Trophoblast cell (in vitro differentiated cells and primary cell): ENCODE measurements around the gene FSTL3.
A peak's percentile ranks its signal among the peaks of the same experiment; 100 is the strongest.

Experiments used
- DNase-seq, 2 donors: peaks; one replicate each; pipeline ENCODE4 v3.0.0-alpha.2; 2016
- H2AFZ ChIP-seq: 2 replicates; pipeline ENCODE4 v1.6.1; 2013; ENCODE audit warnings: low read length, moderate library complexity, mild to moderate bottlenecking; ENCODE audit not compliant: insufficient read depth, poor library complexity
- H2AK5ac ChIP-seq: 2 replicates; pipeline ENCODE4 v1.6.1; 2013; ENCODE audit warnings: mild to moderate bottlenecking, low read length
- H2BK120ac ChIP-seq: 2 replicates; pipeline ENCODE4 v1.6.1; 2013; ENCODE audit warnings: low read length, mild to moderate bottlenecking, moderate library complexity; ENCODE audit not compliant: insufficient read depth, poor library complexity
- H2BK12ac ChIP-seq: 2 replicates; pipeline ENCODE4 v1.6.1; 2013; ENCODE audit warnings: mild to moderate bottlenecking, low read length, moderate library complexity
- H2BK5ac ChIP-seq: 2 replicates; pipeline ENCODE4 v1.6.1; 2013; ENCODE audit warnings: low read length, low read depth, moderate library complexity, mild to moderate bottlenecking; ENCODE audit not compliant: poor library complexity
- H3K14ac ChIP-seq: 2 replicates; pipeline ENCODE4 v1.6.1; 2013; ENCODE audit warnings: mild to moderate bottlenecking, low read length
- H3K18ac ChIP-seq: 2 replicates; pipeline ENCODE4 v1.6.1; 2013; ENCODE audit warnings: mild to moderate bottlenecking, low read length
- H3K23ac ChIP-seq: 2 replicates; pipeline ENCODE4 v1.6.1; 2013; ENCODE audit warnings: low read length
- H3K27ac ChIP-seq: 2 replicates; pipeline ENCODE4 v1.5.1; 2013; ENCODE audit warnings: low read depth, mild to moderate bottlenecking, inconsistent platforms, low read length, moderate library complexity
- H3K27me3 ChIP-seq: 2 replicates; pipeline ENCODE4 v1.6.1; 2013; ENCODE audit warnings: inconsistent platforms, mild to moderate bottlenecking, low read length, moderate library complexity; ENCODE audit not compliant: insufficient read depth
- H3K36me3 ChIP-seq, 2 experiments: 1 replicate in 1 of 2; 2 replicates in 1 of 2; pipeline ENCODE4 v1.6.1; 2013; ENCODE audit warnings: low read length in 2 of 2, mild to moderate bottlenecking in 2 of 2, moderate library complexity in 1 of 2; ENCODE audit not compliant: insufficient read depth in 2 of 2, control insufficient read depth in 1 of 2
- H3K4ac ChIP-seq: 2 replicates; pipeline ENCODE4 v1.6.1; 2013; ENCODE audit warnings: low read depth, mild to moderate bottlenecking, low read length, moderate library complexity
- H3K4me1 ChIP-seq, 2 experiments: 1 replicate in 1 of 2; 2 replicates in 1 of 2; pipeline ENCODE4 v1.6.1; 2013; ENCODE audit warnings: low read length in 2 of 2, mild to moderate bottlenecking in 2 of 2, moderate library complexity in 1 of 2; ENCODE audit not compliant: insufficient read depth in 2 of 2, control insufficient read depth in 1 of 2
- H3K4me2 ChIP-seq: 2 replicates; pipeline ENCODE4 v1.6.1; 2013; ENCODE audit warnings: inconsistent platforms, mild to moderate bottlenecking, low read length, moderate library complexity
- H3K4me3 ChIP-seq: 2 replicates; pipeline ENCODE4 v1.5.1; 2013; ENCODE audit warnings: mild to moderate bottlenecking, low read depth, low read length, inconsistent platforms
- H3K79me1 ChIP-seq: one replicate; pipeline ENCODE4 v1.6.1; 2013; ENCODE audit warnings: low read length
- H3K79me2 ChIP-seq: 2 replicates; pipeline ENCODE4 v1.6.1; 2013; ENCODE audit warnings: low read length, mild to moderate bottlenecking; ENCODE audit not compliant: control insufficient read depth, insufficient read depth, poor library complexity
- H3K9ac ChIP-seq: 2 replicates; pipeline ENCODE4 v1.6.1; 2013; ENCODE audit warnings: mild to moderate bottlenecking, low read length
- H3K9me3 ChIP-seq: 2 replicates; pipeline ENCODE4 v1.6.1; 2013; ENCODE audit warnings: low read depth, mild to moderate bottlenecking, control low read depth, inconsistent platforms, low read length; ENCODE audit not compliant: insufficient read depth
- H4K12ac ChIP-seq: 2 replicates; pipeline ENCODE4 v1.6.1; 2013; ENCODE audit warnings: low read depth, mild to moderate bottlenecking, low read length, moderate library complexity
- H4K8ac ChIP-seq: 2 replicates; pipeline ENCODE4 v1.6.1; 2013; ENCODE audit warnings: low read depth, mild to moderate bottlenecking, low read length, moderate library complexity
- H4K91ac ChIP-seq: one replicate; pipeline ENCODE4 v1.6.1; 2013; ENCODE audit warnings: low read depth, mild to moderate bottlenecking, low read length, moderate library complexity
- WGBS: extraction: QIAGEN DNeasy Blood & Tissue Kit; methylation state at CpG from one replicate; pipeline ENCODE4 v1.1.7; 2013; ENCODE audit warnings: missing lambda C conversion rate; ENCODE audit not compliant: insufficient read length, insufficient coverage; ENCODE audit errors: extremely low coverage; 5-methylcytosine and 5-hydroxymethylcytosine counted together

FSTL3 gene

DNA sequence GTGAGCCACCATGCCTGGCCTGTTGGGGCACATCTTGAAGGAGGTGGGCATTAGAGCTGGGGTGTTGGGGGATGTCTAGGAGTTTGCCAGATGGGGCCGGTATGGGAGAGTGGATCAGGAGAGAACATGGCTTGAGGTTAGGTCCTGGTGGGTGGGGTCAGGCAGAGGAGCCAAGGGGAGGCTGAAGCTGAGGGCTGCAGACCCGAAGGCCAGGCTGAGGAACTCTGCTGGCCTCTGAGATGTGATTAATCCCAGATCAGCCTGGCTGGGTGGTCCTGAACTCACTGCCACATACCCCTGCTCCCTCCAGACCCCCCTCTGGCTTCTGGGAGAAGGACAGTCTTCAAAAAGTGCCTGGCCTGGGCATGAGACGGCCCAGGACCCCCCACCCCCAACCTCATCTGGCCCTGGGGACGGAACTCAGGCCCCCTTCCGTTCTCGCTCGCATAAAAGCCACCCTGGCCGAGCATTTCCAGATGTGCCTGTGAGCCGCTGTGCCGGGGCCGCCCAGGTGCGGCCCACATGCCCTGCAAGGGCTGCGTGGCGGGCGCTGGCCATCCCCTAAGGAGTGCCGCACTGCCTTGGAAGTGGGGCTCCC, 2.7 kb downstream of the FSTL3 start:
- WGBS: no CpG with 5 or more reads among the region's 16 CpGs
- Histone ChIP-seq H3K9me3 (peaks cover 4% of the 10 kb centered on the region), H3K79me1 (peaks cover 17% of the 10 kb centered on the region), H3K79me2 (peaks cover 10% of the 10 kb centered on the region), H3K27ac (no peak overlapping the region), H3K18ac (no peak overlapping the region), H3K27me3 (no peaks in the 10 kb centered on the region), H3K4me1 (peaks cover 13 to 25% of the 10 kb centered on the region in 2 experiments), H2BK5ac (no peak overlapping the region), H2BK120ac (no peak overlapping the region), H2AFZ (no peak overlapping the region), H4K12ac (no peak overlapping the region), H3K14ac (no peak overlapping the region), H3K4me3 (no peak overlapping the region), H2AK5ac (no peak overlapping the region), H3K9ac (no peak overlapping the region), H4K8ac (peak overlapping the region; percentile 76), H3K36me3 (no peaks in the 10 kb centered on the region), H3K23ac (no peak overlapping the region), H2BK12ac (no peak overlapping the region), H4K91ac (no peak overlapping the region), H3K4ac (no peak overlapping the region), H3K4me2 (peak overlapping the region; percentile 97)
- peak in 1 of 2 donors; percentile 51 for DNase-seq

DNA sequence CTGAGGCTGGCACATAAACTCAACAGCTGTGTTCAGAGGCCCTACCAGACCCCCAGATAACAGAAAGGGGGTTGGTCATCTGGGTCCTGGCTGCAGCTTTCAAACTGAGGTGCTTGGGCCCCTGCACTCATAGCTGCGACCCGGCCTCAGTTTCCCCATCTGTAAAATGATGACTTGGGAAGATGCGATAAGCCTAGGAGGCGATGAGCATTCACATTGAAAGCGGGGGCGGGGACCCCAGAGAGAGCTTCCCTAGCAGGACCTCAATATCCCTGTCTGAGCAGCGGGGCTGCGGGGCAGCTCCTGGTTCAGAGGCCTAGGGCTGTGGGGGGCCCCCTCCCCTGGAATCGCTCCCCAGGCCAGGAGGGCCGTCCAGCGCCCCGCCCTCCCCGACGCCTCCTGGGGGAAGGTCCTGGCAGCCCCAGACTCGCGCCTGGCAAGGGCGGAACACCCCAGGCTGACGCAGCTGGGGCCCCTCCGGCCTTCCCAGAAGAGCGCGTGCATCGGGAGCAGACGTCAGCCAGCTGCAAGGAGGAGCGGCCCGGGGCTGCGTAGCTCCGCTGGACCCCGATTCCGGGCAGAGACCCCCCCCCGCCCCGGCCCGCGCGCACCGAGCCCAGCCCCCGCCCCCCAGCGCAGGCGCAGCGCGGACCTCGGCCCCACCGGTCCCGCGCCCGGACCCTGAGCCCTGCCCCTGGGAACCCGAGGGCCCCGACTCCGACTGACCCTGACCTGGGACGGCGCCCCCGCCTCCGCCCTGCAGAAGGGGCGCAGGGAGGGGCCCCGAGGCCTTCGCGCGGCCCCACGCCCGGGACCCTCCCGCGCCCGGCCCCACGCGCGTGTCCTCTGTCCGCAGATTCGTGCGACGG, 3.5 kb downstream of the FSTL3 start:
- Histone ChIP-seq H3K14ac (peak overlapping the region; percentile 79), H3K18ac (peak overlapping the region; percentile 81), H3K79me1 (peaks cover 17% of the 10 kb centered on the region), H4K8ac (peak overlapping the region; percentile 76), H3K9ac (peak overlapping the region; percentile 97), H3K27ac (peak overlapping the region; percentile 83), H3K4me2 (peak overlapping the region; percentile 97), H3K4me3 (peak overlapping the region; percentile 92), H2BK12ac (no peak overlapping the region), H4K12ac (peak overlapping the region; percentile 49), H2BK5ac (peak overlapping the region; percentile 35), H3K79me2 (peaks cover 10% of the 10 kb centered on the region), H2AFZ (peak overlapping the region; percentile 58), H4K91ac (peak overlapping the region; percentile 81), H2BK120ac (peak overlapping the region; percentile 65), H3K4me1 (peaks cover 13 to 25% of the 10 kb centered on the region in 2 experiments), H3K9me3 (peaks cover 4% of the 10 kb centered on the region), H3K27me3 (no peaks in the 10 kb centered on the region), H2AK5ac (peak overlapping the region; percentile 15), H3K4ac (peak overlapping the region; percentile 44), H3K23ac (no peak overlapping the region), H3K36me3 (no peaks in the 10 kb centered on the region)
- WGBS: no CpG with 5 or more reads among the region's 69 CpGs
- peak; percentile 68 to 69 for DNase-seq

DNA sequence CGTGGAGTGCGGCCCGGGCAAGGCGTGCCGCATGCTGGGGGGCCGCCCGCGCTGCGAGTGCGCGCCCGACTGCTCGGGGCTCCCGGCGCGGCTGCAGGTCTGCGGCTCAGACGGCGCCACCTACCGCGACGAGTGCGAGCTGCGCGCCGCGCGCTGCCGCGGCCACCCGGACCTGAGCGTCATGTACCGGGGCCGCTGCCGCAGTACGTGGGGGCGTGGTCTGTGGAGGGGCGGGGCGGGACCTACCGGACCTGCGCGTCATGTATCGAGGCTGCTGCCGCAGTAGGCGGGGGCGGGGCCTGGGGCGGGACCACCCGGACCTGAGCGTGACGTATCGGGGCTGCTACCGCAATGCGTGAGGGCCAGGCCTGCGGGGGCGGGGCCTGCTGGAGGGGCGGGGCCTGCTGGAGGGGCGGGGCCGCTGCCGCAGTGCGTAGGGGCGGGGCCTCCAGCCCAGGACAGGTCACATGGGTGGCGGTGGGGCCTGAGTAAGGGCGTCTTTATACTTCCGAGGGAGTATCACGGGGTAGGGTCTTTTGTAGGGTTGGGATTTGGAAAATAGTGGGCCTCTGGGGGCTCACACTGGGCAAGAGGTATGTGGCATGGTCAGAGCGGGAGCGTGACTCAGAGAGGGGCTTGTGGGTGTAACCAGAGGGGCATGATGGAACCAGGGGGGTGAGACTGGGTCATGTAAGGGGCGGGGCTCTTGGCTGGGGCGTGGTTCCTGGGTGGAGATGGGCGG, 4.3 kb downstream of the FSTL3 start:
- WGBS: no CpG with 5 or more reads among the region's 70 CpGs

More for the DNA sequence above, 4.3 kb downstream of the FSTL3 start:
- Histone ChIP-seq H3K79me1 (peaks cover 17% of the 10 kb centered on the region), H3K4me2 (peak overlapping the region; percentile 97), H2AK5ac (no peak overlapping the region), H3K4me3 (peak overlapping the region; percentile 92), H2BK12ac (no peak overlapping the region), H2BK5ac (peak overlapping the region; percentile 83), H3K18ac (peak overlapping the region; percentile 81), H2BK120ac (peak overlapping the region; percentile 65), H3K79me2 (peaks cover 10% of the 10 kb centered on the region), H4K12ac (peak overlapping the region; percentile 76), H3K4ac (peak overlapping the region; percentile 43), H3K27me3 (no peaks in the 10 kb centered on the region), H4K8ac (peak overlapping the region; percentile 85), H3K4me1 (peaks cover 13 to 25% of the 10 kb centered on the region in 2 experiments), H3K9ac (peak overlapping the region; percentile 97), H3K36me3 (no peaks in the 10 kb centered on the region), H3K27ac (peak overlapping the region; percentile 83), H3K9me3 (peaks cover 7% of the 10 kb centered on the region), H2AFZ (peak overlapping the region; percentile 83), H4K91ac (peak overlapping the region; percentile 81), H3K14ac (peak overlapping the region; percentile 49), H3K23ac (no peak overlapping the region)
- peak; percentile 97 to 98 for DNase-seq
